Activated CD8-positive, alpha-beta memory T cell treated with anti-CD3 and anti-CD28 coated beads for 36 hours (primary cell): Measurements from ENCODE around the gene MAML2. TPM values are rescaled to one million over a fixed set of nuclear protein-coding genes. Genes with fewer than 3 reads are reported as not detected.

ENCODE experiments used
- CTCF ChIA-PET: fragments of 350-600 bp; sonication (Branson Sonifier 250); formaldehyde crosslinking; loops from one replicate; lab custom pipeline; 2021; ENCODE audit warnings: antibody characterized with exemption; lab: Charles Lee
- POLR2A ChIA-PET: fragments of 350-600 bp; sonication (Branson Sonifier 250); formaldehyde crosslinking; loops from one replicate; lab custom pipeline; 2021; ENCODE audit warnings: antibody characterized with exemption; lab: Charles Lee
- total RNA-seq, 2 experiments: library from RNA; stranded (reverse); gene quantifications; one replicate each; pipeline ENCODE4 v1.2.3, GENCODE V29; 2021

Gene MAML2
- total RNA-seq, 2 experiments from 2014 or later: 15.6 to 16.4 TPM

- ChIA-PET POLR2A (no interaction called here), CTCF (no interaction called here)
Observed at GRCh38 chr11:96125400-96125799, 217.6 kb downstream of the MAML2 start.

GRCh38 chr11:96124155-96124554 is 218.8 kb downstream of the MAML2 start:
- ChIA-PET CTCF (no interaction called here), POLR2A (interaction anchor here (1.0 kb wide), 1 partner anchor 19 kb away, joined by 3 read pairs; no protein-coding TSS in a partner anchor)

- ChIA-PET POLR2A (no interaction called here), CTCF (no interaction called here)
Observed at GRCh38 chr11:96123301-96123700, 219.7 kb downstream of the MAML2 start.

- CTCF ChIA-PET: no interaction called here
- POLR2A ChIA-PET: no interaction called here
Observed at GRCh38 chr11:96122601-96123074, 220.4 kb downstream of the MAML2 start.

GRCh38 chr11:96119211-96119610 is 223.8 kb downstream of the MAML2 start:
- POLR2A ChIA-PET: no interaction called here
- CTCF ChIA-PET: interaction anchor here (0.7 to 0.8 kb wide), 2 partner anchors 17 to 30 kb away, joined by 4 to 6 read pairs; no protein-coding TSS in a partner anchor

- CTCF ChIA-PET: no interaction called here
- POLR2A ChIA-PET: interaction anchor here (0.7 kb wide), 1 partner anchor 1009 kb away, joined by 4 read pairs; no protein-coding TSS in a partner anchor
Observed at GRCh38 chr11:96116376-96116775, 226.6 kb downstream of the MAML2 start.

- CTCF ChIA-PET: no interaction called here
- POLR2A ChIA-PET: interaction anchor here (0.9 kb wide), 1 partner anchor 113 kb away, joined by 7 read pairs; no protein-coding TSS in a partner anchor
Observed at GRCh38 chr11:96114178-96115064, 228.6 kb downstream of the MAML2 start.

- POLR2A ChIA-PET: interaction anchor here (0.6 to 0.9 kb wide), 4 partner anchors 59 to 112 kb away, joined by 3 to 7 read pairs (median 6); no protein-coding TSS in a partner anchor
- CTCF ChIA-PET: interaction anchor here (0.6 kb wide), 1 partner anchor 286 kb away, joined by 3 read pairs; no protein-coding TSS in a partner anchor
Observed at GRCh38 chr11:96113193-96113681, 229.8 kb downstream of the MAML2 start.

- POLR2A ChIA-PET: interaction anchor here (0.6 to 0.7 kb wide), 3 partner anchors 72 to 124 kb away, joined by 3 to 7 read pairs (median 6); no protein-coding TSS in a partner anchor
- CTCF ChIA-PET: interaction anchor here (0.6 kb wide), 1 partner anchor 287 kb away, joined by 3 read pairs; no protein-coding TSS in a partner anchor
Observed at GRCh38 chr11:96112192-96113128, 230.5 kb downstream of the MAML2 start.

- CTCF ChIA-PET: no interaction called here
- POLR2A ChIA-PET: interaction anchor here (0.6 kb wide), 1 partner anchor 123 kb away, joined by 3 read pairs; no protein-coding TSS in a partner anchor
Observed at GRCh38 chr11:96111308-96111707, 231.7 kb downstream of the MAML2 start.

GRCh38 chr11:96110302-96110701 is 232.7 kb downstream of the MAML2 start:
- ChIA-PET POLR2A (no interaction called here), CTCF (interaction anchor here (1.8 kb wide), 1 partner anchor 11 kb away, joined by 4 read pairs; no protein-coding TSS in a partner anchor)

- POLR2A ChIA-PET: no interaction called here
Observed at GRCh38 chr11:96109331-96110030, 233.5 kb downstream of the MAML2 start.

GRCh38 chr11:96107143-96107824 is 235.7 kb downstream of the MAML2 start:
- ChIA-PET POLR2A (no interaction called here), CTCF (interaction anchor here (0.9 kb wide), 1 partner anchor 31 kb away, joined by 3 read pairs; no protein-coding TSS in a partner anchor)

More at GRCh38 chr11:96109331-96110030, 233.5 kb downstream of the MAML2 start:
- CTCF ChIA-PET: interaction anchor here (1.8 kb wide), 1 partner anchor 10 kb away, joined by 4 read pairs; no protein-coding TSS in a partner anchor

- ChIA-PET CTCF (no interaction called here), POLR2A (no interaction called here)
Observed at GRCh38 chr11:96106645-96107044, 236.3 kb downstream of the MAML2 start.

GRCh38 chr11:96105944-96106343 is 237.1 kb downstream of the MAML2 start:
- CTCF ChIA-PET: no interaction called here
- POLR2A ChIA-PET: no interaction called here

GRCh38 chr11:96105197-96105895 is 237.6 kb downstream of the MAML2 start:
- CTCF ChIA-PET: no interaction called here
- POLR2A ChIA-PET: no interaction called here

- ChIA-PET CTCF (no interaction called here), POLR2A (no interaction called here)
Observed at GRCh38 chr11:96104496-96104895, 238.5 kb downstream of the MAML2 start.
